ENCODE measurements around the gene PLEKHG4B. TPM values are rescaled to one million over a fixed set of nuclear protein-coding genes. Genes with fewer than 3 reads are reported as not detected.

PLEKHG4B gene
- total RNA-seq, 1 donor from 2014 or later: 70.0 TPM

DNA sequence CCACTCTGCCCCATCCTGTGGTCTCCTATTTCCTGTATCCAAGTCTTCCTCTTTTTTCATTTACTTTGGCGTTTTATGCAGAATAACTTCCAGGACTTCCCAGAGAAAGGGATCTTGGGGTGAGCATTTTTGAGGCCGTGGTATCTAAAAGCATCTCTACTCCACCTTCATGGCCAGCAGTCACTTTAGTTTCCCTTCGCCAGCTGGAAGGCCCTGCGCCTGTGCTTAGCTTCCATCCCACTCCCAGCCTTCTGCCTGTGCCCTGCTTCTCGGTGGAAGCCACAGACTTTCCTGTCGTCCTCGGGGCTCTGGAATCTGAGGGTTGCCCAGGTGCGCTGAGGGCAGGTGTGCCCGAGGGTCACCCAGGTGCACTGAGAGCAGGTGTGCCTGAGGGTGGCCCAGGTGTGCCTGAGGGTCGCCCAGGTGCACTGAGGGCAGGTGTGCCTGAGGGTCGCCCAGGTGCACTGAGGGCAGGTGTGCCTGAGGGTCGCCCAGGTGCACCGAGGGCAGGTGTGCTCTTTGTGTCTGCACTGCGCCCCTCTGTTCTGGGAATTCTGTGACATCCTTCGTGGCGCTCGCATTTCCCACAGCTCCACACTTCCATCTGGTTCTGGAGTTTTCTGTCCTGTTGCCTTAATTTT lies 67.0 kb downstream of the PLEKHG4B start:
- no peaks in the 10 kb centered on the region for H3K27me3 Mint-ChIP-seq (ENCODE audit: low read depth)
- H3K36me3 Mint-ChIP-seq: peaks cover 36% of the 10 kb centered on the region
- DNase-seq (ENCODE audit: low spot score in 2 of 2, unreplicated experiment in 2 of 2): no peak
- H3K4me1 Mint-ChIP-seq: peaks cover 1% of the 10 kb centered on the region
- no peak overlapping the region for H3K4me3 Mint-ChIP-seq
- H3K27ac Mint-ChIP-seq: no peak overlapping the region
- H3K9me3 Mint-ChIP-seq: no peaks in the 10 kb centered on the region
- TF ChIP-seq, protein P1, sequence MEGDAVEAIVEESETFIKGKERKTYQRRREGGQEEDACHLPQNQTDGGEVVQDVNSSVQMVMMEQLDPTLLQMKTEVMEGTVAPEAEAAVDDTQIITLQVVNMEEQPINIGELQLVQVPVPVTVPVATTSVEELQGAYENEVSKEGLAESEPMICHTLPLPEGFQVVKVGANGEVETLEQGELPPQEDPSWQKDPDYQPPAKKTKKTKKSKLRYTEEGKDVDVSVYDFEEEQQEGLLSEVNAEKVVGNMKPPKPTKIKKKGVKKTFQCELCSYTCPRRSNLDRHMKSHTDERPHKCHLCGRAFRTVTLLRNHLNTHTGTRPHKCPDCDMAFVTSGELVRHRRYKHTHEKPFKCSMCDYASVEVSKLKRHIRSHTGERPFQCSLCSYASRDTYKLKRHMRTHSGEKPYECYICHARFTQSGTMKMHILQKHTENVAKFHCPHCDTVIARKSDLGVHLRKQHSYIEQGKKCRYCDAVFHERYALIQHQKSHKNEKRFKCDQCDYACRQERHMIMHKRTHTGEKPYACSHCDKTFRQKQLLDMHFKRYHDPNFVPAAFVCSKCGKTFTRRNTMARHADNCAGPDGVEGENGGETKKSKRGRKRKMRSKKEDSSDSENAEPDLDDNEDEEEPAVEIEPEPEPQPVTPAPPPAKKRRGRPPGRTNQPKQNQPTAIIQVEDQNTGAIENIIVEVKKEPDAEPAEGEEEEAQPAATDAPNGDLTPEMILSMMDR (IDR thresholded peaks at IDR 0.05; ENCODE audit: unreplicated experiment): no peak

DNA sequence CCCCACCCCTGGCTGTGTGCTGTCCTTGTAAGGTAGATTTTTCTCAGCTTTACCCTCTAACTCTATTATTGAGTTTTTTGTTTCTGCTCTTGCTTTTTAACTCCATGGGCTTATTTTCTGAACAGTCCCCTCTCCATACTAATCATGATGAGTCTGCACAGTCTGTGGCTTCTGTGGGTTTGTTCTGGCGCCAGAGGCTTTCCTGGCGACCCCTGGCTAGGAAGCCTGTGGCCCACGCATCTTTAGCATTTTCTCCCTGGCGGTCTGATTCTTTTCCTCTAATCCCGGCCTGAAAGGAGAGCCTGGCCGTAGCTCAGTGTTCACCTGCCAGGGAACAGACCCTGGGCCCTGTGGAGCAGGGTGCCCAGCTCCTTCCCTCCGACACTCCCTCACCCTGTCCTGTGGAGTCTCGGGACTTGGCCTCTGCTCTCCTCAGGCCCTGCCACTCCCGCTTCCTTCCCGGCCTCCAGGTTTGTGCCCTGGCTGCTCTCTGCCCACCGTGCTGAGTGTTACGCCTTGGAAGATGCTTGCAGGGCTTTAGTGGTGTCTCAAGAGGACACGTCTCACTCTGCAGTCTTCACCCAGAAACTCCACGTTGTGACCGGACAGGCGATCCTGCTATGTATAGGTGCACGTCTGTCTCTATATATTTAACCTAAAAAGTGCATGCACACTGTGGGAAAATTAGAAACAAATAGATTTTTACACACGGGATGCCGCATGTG lies 67.6 kb downstream of the PLEKHG4B start:
- peaks cover 38% of the 10 kb centered on the region for H3K36me3 Mint-ChIP-seq
- DNase-seq (ENCODE audit: low spot score in 2 of 2, unreplicated experiment in 2 of 2): no peak
- no peaks in the 10 kb centered on the region for H3K9me3 Mint-ChIP-seq
- no peaks in the 10 kb centered on the region for H3K27me3 Mint-ChIP-seq (ENCODE audit: low read depth)
- H3K4me3 Mint-ChIP-seq: no peak overlapping the region
- no peaks in the 10 kb centered on the region for H3K4me1 Mint-ChIP-seq
- H3K27ac Mint-ChIP-seq: no peak overlapping the region
- TF ChIP-seq, protein P1 (IDR thresholded peaks at IDR 0.05; ENCODE audit: unreplicated experiment): no peak

DNA sequence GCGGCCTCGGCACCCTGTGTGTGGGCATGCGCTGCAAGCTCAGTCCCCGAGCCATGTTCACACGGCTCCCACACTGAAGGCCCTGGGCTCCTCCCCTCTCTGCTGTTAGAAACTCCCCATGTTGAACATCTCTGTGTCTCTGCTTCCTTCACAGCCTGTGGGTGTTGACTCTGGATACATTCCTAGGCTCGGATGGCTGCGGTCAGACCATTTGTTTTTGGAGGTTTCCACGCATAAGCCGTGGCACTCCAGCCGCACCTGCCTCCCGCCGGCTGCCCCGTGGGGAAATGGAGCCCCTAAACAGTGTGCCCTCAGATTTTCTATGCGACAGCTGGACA lies 68.2 kb downstream of the PLEKHG4B start:
- DNase-seq (ENCODE audit: low spot score in 2 of 2, unreplicated experiment in 2 of 2): no peak
- H3K27me3 Mint-ChIP-seq (ENCODE audit: low read depth): no peaks in the 10 kb centered on the region
- no peaks in the 10 kb centered on the region for H3K9me3 Mint-ChIP-seq
- H3K27ac Mint-ChIP-seq: no peak overlapping the region
- H3K36me3 Mint-ChIP-seq: peaks cover 38% of the 10 kb centered on the region
- no peak overlapping the region for H3K4me3 Mint-ChIP-seq
- TF ChIP-seq, protein P1 (IDR thresholded peaks at IDR 0.05; ENCODE audit: unreplicated experiment): no peak
- H3K4me1 Mint-ChIP-seq: no peaks in the 10 kb centered on the region

DNA sequence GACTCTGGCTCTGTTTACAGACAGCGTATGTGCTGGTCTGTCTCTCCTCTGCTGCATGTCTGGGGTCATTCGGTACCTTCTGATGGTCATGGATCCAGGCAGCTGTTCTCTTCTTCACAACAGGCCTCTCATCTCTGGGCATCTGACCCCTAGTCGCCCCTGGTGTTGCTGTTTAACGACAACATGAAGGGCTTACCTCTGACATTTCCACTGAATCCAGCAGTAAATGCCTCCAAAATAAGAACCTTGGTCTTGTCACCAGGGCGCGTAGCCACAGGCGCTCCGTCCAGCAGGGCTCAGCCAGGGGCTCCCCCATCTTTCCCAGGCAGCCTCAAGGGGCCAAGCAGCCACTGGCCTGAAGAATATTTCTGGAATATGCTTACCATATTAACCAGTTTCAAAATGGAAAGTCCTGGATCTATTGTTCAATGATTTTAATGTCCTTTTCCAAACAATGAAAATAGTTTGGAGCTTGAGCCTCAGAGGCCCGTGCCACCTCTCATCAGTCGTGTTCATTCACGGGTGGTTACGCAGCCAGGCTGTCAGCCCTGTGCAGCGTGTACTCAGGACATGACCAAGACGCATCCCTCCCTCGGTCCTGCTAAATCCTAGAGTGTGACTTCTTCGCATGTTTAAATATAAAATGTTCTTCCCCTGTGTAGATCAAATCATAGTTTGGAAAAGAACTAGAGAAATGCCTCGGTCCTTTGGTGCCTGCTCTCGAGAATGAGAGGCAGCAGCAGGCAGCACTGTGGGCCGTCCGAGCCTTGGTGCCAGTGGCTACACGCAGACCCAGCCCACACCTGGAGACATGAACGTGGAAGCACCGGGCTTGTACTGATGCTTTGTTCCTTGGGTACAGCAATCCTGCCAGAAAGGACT lies 69.2 kb downstream of the PLEKHG4B start:
- DNase-seq (ENCODE audit: low spot score in 2 of 2, unreplicated experiment in 2 of 2): no peak
- H3K4me3 Mint-ChIP-seq: no peak overlapping the region
- TF ChIP-seq, protein P1 (IDR thresholded peaks at IDR 0.05; ENCODE audit: unreplicated experiment): no peak
- H3K36me3 Mint-ChIP-seq: peaks cover 30% of the 10 kb centered on the region
- no peaks in the 10 kb centered on the region for H3K9me3 Mint-ChIP-seq
- no peaks in the 10 kb centered on the region for H3K4me1 Mint-ChIP-seq
- no peak overlapping the region for H3K27ac Mint-ChIP-seq
- H3K27me3 Mint-ChIP-seq (ENCODE audit: low read depth): no peaks in the 10 kb centered on the region

DNA sequence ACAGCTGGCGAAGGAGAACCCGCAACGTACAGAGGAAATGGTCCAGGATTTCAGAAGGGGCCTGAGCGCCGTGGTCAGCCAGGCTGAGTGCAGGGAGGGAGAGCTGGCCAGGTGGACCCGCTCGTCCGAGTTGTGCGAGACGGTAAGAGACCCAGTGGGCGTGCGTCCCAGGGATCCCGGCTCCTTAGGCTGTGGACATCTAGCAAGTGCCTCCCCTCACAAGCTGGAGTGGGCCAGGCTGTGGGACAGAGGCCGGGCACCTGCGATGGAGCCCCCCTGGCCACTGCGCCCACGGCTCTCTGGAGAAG lies 69.8 kb downstream of the PLEKHG4B start:
- Mint-ChIP-seq H3K9me3 (no peaks in the 10 kb centered on the region), H3K27me3 (ENCODE audit: low read depth) (no peaks in the 10 kb centered on the region), H3K36me3 (peaks cover 30% of the 10 kb centered on the region), H3K4me1 (no peaks in the 10 kb centered on the region), H3K4me3 (no peak overlapping the region), H3K27ac (no peak overlapping the region)
- no peak for DNase-seq (ENCODE audit: low spot score in 2 of 2, unreplicated experiment in 2 of 2)
- TF ChIP-seq, protein P1 (IDR thresholded peaks at IDR 0.05; ENCODE audit: unreplicated experiment): no peak
